SU-DHL-6 (cell line): ENCODE measurements around the gene ROBO2.

Experiments used
- H2AFZ ChIP-seq: fragments of 200-600 bp; sonication (generic); 2 replicates; pipeline ENCODE4 v1.6.1; 2014; ENCODE audit warnings: low read depth, mild to moderate bottlenecking, moderate library complexity, mixed read lengths, antibody characterized with exemption, low read length; ENCODE audit not compliant: severe bottlenecking
- H3F3A ChIP-seq: fragments of 200-600 bp; shearing (Covaris generic); 2 replicates; pipeline ENCODE4 v1.6.0; 2016; ENCODE audit warnings: antibody characterized with exemption, mild to moderate bottlenecking; ENCODE audit not compliant: insufficient read depth
- H3K27ac ChIP-seq: fragments of 200-600 bp; sonication (generic); 2 replicates; pipeline ENCODE4 v1.5.1; 2016; ENCODE audit warnings: low read depth, mild to moderate bottlenecking, low read length, moderate library complexity, mixed read lengths
- H3K27me3 ChIP-seq: fragments of 200-600 bp; sonication (generic), shearing (Covaris generic); 2 replicates; pipeline ENCODE4 v1.6.0; 2014; ENCODE audit warnings: mild to moderate bottlenecking, low read length
- H3K36me3 ChIP-seq: fragments of 200-600 bp; sonication (generic); 2 replicates; pipeline ENCODE4 v1.6.1; 2014; ENCODE audit warnings: mild to moderate bottlenecking, low read length, mixed read lengths
- H3K4me2 ChIP-seq: fragments of 300-600, 200-600 bp; shearing (Covaris generic), sonication (generic); 2 replicates; pipeline ENCODE4 v1.6.0; 2014; ENCODE audit warnings: low read length, low read depth, mild to moderate bottlenecking; ENCODE audit not compliant: poor library complexity, severe bottlenecking
- H3K4me3 ChIP-seq: fragments of 200-600 bp; sonication (generic); 2 replicates; pipeline ENCODE4 v1.5.1; 2014; ENCODE audit warnings: antibody characterized with exemption, low read length, mild to moderate bottlenecking, mixed read lengths; ENCODE audit not compliant: insufficient read depth, poor library complexity, severe bottlenecking
- H3K79me2 ChIP-seq: fragments of 200-600 bp; sonication (generic); 2 replicates; pipeline ENCODE4 v1.6.1; 2014; ENCODE audit warnings: mild to moderate bottlenecking, low read length, moderate library complexity; ENCODE audit not compliant: insufficient read depth
- H3K9ac ChIP-seq: fragments of 200-600 bp; sonication (generic); 2 replicates; pipeline ENCODE4 v1.7.0; 2014; ENCODE audit warnings: mild to moderate bottlenecking, low read length
- H3K9me2 ChIP-seq: fragments of 200-600 bp; sonication (generic); replicated peaks from 2 replicates; pipeline ENCODE4 v1.6.1; 2014; ENCODE audit warnings: low read length; ENCODE audit not compliant: insufficient read depth
- H3K9me3 ChIP-seq: fragments of 200-600 bp; sonication (generic); 2 replicates; pipeline ENCODE4 v1.6.1; 2014; ENCODE audit warnings: low read length, mixed read lengths; ENCODE audit not compliant: insufficient read depth
- H4K20me1 ChIP-seq: fragments of 200-600 bp; sonication (generic); 2 replicates; pipeline ENCODE4 v1.6.1; 2014; ENCODE audit warnings: low read depth, mild to moderate bottlenecking, antibody characterized with exemption, low read length, moderate library complexity, mixed read lengths
- EZH2phosphoT487 ChIP-seq: fragments of 200-600 bp; sonication (generic), shearing (Covaris generic); conservative IDR thresholded peaks from 2 replicates; pipeline ENCODE4 v1.6.1; 2018; ENCODE audit warnings: mild to moderate bottlenecking, antibody characterized with exemption, low read length, moderate library complexity, mixed read lengths
- TF ChIP-seq, protein P1 (sequence below): fragments of 200-600 bp; sonication (generic); IDR thresholded peaks from one replicate; pipeline ENCODE4 v1.5.1; 2017; ENCODE audit warnings: antibody characterized with exemption, mild to moderate bottlenecking, low read length, moderate library complexity; ENCODE audit not compliant: insufficient read depth, poor library complexity, severe bottlenecking

ROBO2 gene

DNA sequence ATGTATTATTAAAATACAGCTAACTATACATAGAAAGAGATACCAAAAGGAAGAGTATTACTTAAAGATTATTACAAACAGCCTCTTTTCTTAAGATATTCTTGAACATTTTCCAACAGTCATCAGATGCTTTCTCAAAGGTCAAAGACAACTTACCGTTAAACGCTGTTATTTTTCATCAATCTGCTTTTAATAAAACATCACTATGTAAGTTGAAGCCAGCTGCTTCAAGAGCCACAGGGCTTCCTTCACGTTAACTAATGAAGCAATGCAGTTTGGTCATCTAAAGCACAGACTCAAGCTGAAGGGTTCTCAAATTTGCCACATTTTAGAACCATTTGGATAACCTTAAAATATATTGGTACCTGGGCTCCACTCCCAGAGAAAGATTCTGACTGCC is 578.8 kb downstream of the ROBO2 start:
- Histone ChIP-seq H2AFZ (no peak overlapping the region), H3K9ac (no peak overlapping the region), H3K27me3 (no peaks in the 10 kb centered on the region), H3K4me2 (no peak overlapping the region), H3K9me3 (no peaks in the 10 kb centered on the region), H3K36me3 (no peaks in the 10 kb centered on the region), H3K27ac (no peak overlapping the region), H3K4me3 (no peak overlapping the region), H3K79me2 (no peaks in the 10 kb centered on the region), H3K9me2 (0 out of 2 replicates have a peak, but pooled peaks cover 4% of the 10 kb centered on the region), H3F3A (no peaks in the 10 kb centered on the region), H4K20me1 (no peaks in the 10 kb centered on the region)
- TF ChIP-seq, protein P1, sequence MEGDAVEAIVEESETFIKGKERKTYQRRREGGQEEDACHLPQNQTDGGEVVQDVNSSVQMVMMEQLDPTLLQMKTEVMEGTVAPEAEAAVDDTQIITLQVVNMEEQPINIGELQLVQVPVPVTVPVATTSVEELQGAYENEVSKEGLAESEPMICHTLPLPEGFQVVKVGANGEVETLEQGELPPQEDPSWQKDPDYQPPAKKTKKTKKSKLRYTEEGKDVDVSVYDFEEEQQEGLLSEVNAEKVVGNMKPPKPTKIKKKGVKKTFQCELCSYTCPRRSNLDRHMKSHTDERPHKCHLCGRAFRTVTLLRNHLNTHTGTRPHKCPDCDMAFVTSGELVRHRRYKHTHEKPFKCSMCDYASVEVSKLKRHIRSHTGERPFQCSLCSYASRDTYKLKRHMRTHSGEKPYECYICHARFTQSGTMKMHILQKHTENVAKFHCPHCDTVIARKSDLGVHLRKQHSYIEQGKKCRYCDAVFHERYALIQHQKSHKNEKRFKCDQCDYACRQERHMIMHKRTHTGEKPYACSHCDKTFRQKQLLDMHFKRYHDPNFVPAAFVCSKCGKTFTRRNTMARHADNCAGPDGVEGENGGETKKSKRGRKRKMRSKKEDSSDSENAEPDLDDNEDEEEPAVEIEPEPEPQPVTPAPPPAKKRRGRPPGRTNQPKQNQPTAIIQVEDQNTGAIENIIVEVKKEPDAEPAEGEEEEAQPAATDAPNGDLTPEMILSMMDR, result no peak
- TF ChIP-seq EZH2phosphoT487, result no peak

DNA sequence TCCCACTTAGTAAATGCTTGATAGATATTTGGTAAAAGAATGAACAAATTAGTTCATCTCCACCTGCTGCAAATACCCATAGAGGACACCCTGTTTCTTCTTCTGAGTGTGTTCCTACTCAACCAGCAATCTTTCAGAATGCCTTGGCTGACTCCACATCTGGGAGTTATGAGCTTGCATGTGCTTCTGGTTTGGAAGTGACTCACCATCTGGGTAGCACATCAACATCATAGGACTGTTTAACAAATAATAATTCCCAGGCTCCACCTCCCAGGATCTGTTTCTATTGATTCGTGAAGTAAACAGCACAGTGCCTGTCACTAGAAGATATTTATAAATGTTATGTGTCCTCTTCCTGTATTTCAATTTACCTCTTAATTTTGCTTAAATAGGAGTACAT is 580.1 kb downstream of the ROBO2 start:
- TF ChIP-seq, protein P1, result no peak
- TF ChIP-seq EZH2phosphoT487, result no peak
- Histone ChIP-seq H3K9ac (no peak overlapping the region), H3K27ac (no peak overlapping the region), H4K20me1 (no peaks in the 10 kb centered on the region), H3K9me3 (no peaks in the 10 kb centered on the region), H2AFZ (no peak overlapping the region), H3K4me2 (no peak overlapping the region), H3F3A (no peaks in the 10 kb centered on the region), H3K9me2 (0 out of 2 replicates have a peak, but pooled peaks cover 4% of the 10 kb centered on the region), H3K27me3 (no peaks in the 10 kb centered on the region), H3K4me3 (no peak overlapping the region), H3K79me2 (no peaks in the 10 kb centered on the region), H3K36me3 (no peaks in the 10 kb centered on the region)

DNA sequence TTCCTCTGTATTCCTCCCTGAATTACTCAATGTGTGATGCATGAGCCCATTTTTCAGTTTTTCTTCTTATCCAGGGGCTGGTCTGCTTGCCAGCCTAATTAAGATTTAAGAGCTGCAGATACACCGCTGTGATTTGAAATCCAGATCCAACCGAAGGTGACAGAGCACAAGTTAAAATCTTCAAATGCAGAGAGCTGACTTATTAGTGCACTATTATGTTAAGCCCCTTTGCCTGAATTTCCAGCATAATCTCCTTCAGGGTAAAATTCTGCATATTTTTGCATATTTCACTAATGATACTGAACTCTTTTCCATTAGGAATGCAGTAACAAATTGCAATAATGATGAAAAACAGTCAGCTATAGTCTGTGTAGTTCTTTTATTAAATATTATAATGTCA is 583.6 kb downstream of the ROBO2 start:
- Histone ChIP-seq H3K9ac (no peak overlapping the region), H3K9me2 (no peaks in the 10 kb centered on the region), H3K27me3 (no peaks in the 10 kb centered on the region), H3K27ac (no peak overlapping the region), H3K4me3 (no peak overlapping the region), H3K4me2 (no peak overlapping the region), H3K36me3 (no peaks in the 10 kb centered on the region), H3F3A (no peaks in the 10 kb centered on the region), H3K79me2 (no peaks in the 10 kb centered on the region), H2AFZ (no peak overlapping the region), H3K9me3 (no peaks in the 10 kb centered on the region), H4K20me1 (no peaks in the 10 kb centered on the region)
- no peak for TF ChIP-seq EZH2phosphoT487
- TF ChIP-seq, protein P1, result no peak
